Osteoblast (primary cell): ENCODE results near the gene GNAI3. TPM values are rescaled to one million over a fixed set of nuclear protein-coding genes. Genes with fewer than 3 reads are reported as not detected.
A peak's percentile ranks its signal among the peaks of the same experiment; 100 is the strongest.

Experiments used
- DNase-seq: peaks from one replicate; pipeline ENCODE4 v3.0.0; 2011; ENCODE audit warnings: low spot score, mixed read lengths; ENCODE audit not compliant: insufficient read length; ENCODE audit errors: missing footprints
- H2AFZ ChIP-seq: 2 replicates; pipeline ENCODE4 v1.6.0; 2011; ENCODE audit warnings: mild to moderate bottlenecking, low read length
- H3K27ac ChIP-seq: 2 replicates; pipeline ENCODE4 v1.5.1; 2011; ENCODE audit warnings: mild to moderate bottlenecking, low read depth, low read length, moderate library complexity
- H3K27me3 ChIP-seq: 2 replicates; pipeline ENCODE4 v1.6.0; 2012; ENCODE audit warnings: mild to moderate bottlenecking, control low read depth, inconsistent platforms, low read length, moderate library complexity; ENCODE audit not compliant: insufficient read depth
- H3K36me3 ChIP-seq: 2 replicates; pipeline ENCODE4 v1.5.1; 2011; ENCODE audit warnings: mild to moderate bottlenecking, low read length, control low read depth, moderate library complexity; ENCODE audit not compliant: insufficient read depth
- H3K4me1 ChIP-seq: 2 replicates; pipeline ENCODE4 v1.5.1; 2011; ENCODE audit warnings: mild to moderate bottlenecking, low read length, control low read depth, moderate library complexity; ENCODE audit not compliant: insufficient read depth
- H3K4me2 ChIP-seq: 2 replicates; pipeline ENCODE4 v1.6.0; 2011; ENCODE audit warnings: mild to moderate bottlenecking, low read length; ENCODE audit not compliant: insufficient read depth
- H3K4me3 ChIP-seq: fragments of 200-600 bp; sonication (generic); 3 replicates; pipeline ENCODE4 v1.5.1; 2012; ENCODE audit warnings: mild to moderate bottlenecking, low read length, inconsistent platforms; ENCODE audit not compliant: insufficient read depth
- H3K79me2 ChIP-seq: 2 replicates; pipeline ENCODE4 v1.6.0; 2012; ENCODE audit warnings: mild to moderate bottlenecking, low read length, control low read depth, inconsistent platforms; ENCODE audit not compliant: insufficient read depth
- H3K9me3 ChIP-seq: 2 replicates; pipeline ENCODE4 v1.5.1; 2011; ENCODE audit warnings: low read depth, low read length, control low read depth
- H4K20me1 ChIP-seq: 2 replicates; pipeline ENCODE4 v1.6.0; 2012; ENCODE audit warnings: mild to moderate bottlenecking, low read length, control low read depth; ENCODE audit not compliant: insufficient read depth
- total RNA-seq: library from RNA; depleted of rRNA; stranded (reverse); fragments of >200 nt; gene quantifications from 2 replicates; pipeline ENCODE4 v1.2.3, GENCODE V29; 2012
- TF ChIP-seq, protein P1 (sequence below): IDR thresholded peaks from 2 replicates; pipeline ENCODE4 v1.5.1; 2011; ENCODE audit warnings: mild to moderate bottlenecking, low read depth, low read length, moderate library complexity; ENCODE audit errors: extremely low read depth

Gene GNAI3
- total RNA-seq, 1 donor = 14.1 TPM

DNA sequence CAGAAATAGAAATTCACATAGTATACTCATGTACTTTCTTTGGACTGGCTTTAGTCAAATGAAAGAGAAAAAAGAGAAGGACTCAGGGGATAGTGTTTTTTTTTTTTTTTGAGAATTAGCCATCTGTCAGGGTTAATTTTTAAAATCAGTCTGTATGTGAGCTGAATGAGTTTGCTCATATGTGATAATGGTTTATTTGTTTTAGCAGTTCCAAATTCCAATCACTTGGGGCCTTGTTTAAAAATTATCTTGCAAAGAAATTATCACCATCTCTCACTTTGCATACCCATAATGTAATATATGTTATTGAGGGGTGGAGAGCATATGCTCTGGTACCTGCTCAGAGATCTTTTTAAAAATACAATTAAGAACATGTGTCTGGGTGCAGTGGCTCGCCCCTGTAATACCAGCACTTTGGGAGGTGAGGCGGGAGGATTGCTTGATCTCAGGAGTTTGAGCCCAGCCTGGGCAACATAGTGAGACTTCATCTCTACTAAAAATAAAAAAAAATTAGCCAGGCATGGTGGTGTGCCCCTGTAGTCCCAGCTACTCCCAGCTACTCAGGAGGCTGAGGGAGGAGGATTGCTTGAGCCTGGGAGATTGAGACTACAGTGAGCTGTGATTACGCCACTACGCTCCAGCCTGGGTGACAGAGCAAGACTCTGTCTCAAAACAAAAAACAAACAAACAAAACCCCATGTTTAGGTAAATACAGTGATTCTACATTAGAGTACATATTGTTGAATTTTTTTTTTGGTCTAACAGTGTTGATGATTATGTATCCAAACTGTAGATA lies 19.7 kb downstream of the GNAI3 start:
- Histone ChIP-seq H3K79me2 (peaks cover 99% of the 10 kb centered on the region), H4K20me1 (peaks cover 66% of the 10 kb centered on the region), H3K4me2 (no peak overlapping the region), H3K9me3 (no peaks in the 10 kb centered on the region), H3K36me3 (no peaks in the 10 kb centered on the region), H3K27me3 (no peaks in the 10 kb centered on the region), H3K27ac (no peak overlapping the region), H2AFZ (no peak overlapping the region), H3K4me1 (peaks cover 9% of the 10 kb centered on the region), H3K4me3 (no peak overlapping the region)
- TF ChIP-seq, protein P1, sequence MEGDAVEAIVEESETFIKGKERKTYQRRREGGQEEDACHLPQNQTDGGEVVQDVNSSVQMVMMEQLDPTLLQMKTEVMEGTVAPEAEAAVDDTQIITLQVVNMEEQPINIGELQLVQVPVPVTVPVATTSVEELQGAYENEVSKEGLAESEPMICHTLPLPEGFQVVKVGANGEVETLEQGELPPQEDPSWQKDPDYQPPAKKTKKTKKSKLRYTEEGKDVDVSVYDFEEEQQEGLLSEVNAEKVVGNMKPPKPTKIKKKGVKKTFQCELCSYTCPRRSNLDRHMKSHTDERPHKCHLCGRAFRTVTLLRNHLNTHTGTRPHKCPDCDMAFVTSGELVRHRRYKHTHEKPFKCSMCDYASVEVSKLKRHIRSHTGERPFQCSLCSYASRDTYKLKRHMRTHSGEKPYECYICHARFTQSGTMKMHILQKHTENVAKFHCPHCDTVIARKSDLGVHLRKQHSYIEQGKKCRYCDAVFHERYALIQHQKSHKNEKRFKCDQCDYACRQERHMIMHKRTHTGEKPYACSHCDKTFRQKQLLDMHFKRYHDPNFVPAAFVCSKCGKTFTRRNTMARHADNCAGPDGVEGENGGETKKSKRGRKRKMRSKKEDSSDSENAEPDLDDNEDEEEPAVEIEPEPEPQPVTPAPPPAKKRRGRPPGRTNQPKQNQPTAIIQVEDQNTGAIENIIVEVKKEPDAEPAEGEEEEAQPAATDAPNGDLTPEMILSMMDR = no peak
- DNase-seq = no peak

DNA sequence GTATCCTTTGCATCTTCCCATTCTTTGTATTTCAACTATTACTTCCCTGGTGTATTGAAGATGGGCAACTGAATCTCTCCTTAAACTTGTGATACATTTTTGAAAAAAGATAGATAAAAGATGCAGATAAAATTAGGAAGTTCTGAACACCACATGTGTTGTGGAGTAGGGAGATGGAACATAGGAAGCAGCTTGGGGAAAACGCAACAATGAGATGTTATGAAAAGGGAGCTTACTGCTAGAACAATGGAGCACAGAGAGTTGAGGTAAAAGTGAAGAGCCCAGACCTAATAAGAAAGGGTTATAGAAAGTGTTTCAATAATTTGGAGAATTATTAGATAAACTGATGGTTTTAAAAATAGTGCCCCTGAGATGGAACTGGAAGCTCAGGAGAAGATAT lies 20.9 kb downstream of the GNAI3 start:
- H2AFZ ChIP-seq = no peak overlapping the region
- no peaks in the 10 kb centered on the region for H3K9me3 ChIP-seq
- H3K27ac ChIP-seq = peak overlapping the region; percentile 62
- H3K4me1 ChIP-seq = peaks cover 9% of the 10 kb centered on the region
- no peaks in the 10 kb centered on the region for H3K27me3 ChIP-seq
- H3K4me2 ChIP-seq = no peak overlapping the region
- no peak overlapping the region for H3K4me3 ChIP-seq
- DNase-seq = no peak
- H3K36me3 ChIP-seq = no peaks in the 10 kb centered on the region
- TF ChIP-seq, protein P1 = no peak
- H3K79me2 ChIP-seq = peaks cover 99% of the 10 kb centered on the region
- peaks cover 54% of the 10 kb centered on the region for H4K20me1 ChIP-seq

DNA sequence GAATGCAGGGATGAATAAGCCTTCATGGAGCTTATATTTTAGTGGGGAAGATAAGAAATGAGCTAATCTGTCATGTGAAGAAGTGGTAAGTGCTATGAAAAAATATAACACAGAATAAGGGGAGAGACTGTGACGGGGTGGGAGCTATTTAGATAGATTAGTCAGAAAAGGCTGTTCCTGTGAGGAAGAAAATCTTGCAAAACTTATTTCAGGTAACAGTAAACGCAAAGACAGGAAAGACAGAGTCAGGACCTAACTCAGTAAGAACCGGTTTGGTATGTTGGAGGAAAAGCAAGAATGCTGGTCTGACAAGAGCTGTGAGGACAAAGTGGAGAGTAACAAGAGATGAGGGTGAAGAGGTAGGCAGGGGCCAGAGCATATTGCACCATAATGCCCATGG lies 22.0 kb downstream of the GNAI3 start:
- H3K36me3 ChIP-seq = no peaks in the 10 kb centered on the region
- peaks cover 9% of the 10 kb centered on the region for H3K4me1 ChIP-seq
- peak overlapping the region; percentile 62 for H3K27ac ChIP-seq
- H2AFZ ChIP-seq = no peak overlapping the region
- H4K20me1 ChIP-seq = peaks cover 45% of the 10 kb centered on the region
- DNase-seq = no peak
- H3K4me3 ChIP-seq = no peak overlapping the region
- no peaks in the 10 kb centered on the region for H3K27me3 ChIP-seq
- peaks cover 98% of the 10 kb centered on the region for H3K79me2 ChIP-seq
- H3K9me3 ChIP-seq = no peaks in the 10 kb centered on the region
- H3K4me2 ChIP-seq = peak overlapping the region; percentile 17
- TF ChIP-seq, protein P1 = no peak

DNA sequence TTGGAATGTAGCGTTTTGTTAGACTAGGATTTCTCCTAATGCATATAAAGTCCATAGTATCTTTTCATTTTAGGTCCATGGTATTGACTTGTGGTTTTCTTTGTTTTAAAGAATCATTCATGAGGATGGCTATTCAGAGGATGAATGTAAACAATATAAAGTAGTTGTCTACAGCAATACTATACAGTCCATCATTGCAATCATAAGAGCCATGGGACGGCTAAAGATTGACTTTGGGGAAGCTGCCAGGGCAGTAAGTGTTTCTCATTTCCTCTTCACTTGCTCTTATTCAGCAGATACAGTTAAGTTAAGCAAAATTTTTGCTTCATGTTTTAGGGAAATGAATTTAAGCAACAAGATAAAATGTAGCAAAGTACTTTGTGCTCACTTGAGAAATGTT lies 25.4 kb downstream of the GNAI3 start:
- TF ChIP-seq, protein P1 = no peak

More for the DNA sequence above, 25.4 kb downstream of the GNAI3 start:
- Histone ChIP-seq H4K20me1 (peaks cover 29% of the 10 kb centered on the region), H3K9me3 (no peaks in the 10 kb centered on the region), H3K4me2 (no peak overlapping the region), H3K27me3 (no peaks in the 10 kb centered on the region), H3K79me2 (peaks cover 76% of the 10 kb centered on the region), H3K4me1 (peaks cover 18% of the 10 kb centered on the region), H2AFZ (no peak overlapping the region), H3K4me3 (no peak overlapping the region), H3K36me3 (peaks cover 13% of the 10 kb centered on the region), H3K27ac (no peak overlapping the region)
- no peak for DNase-seq
